Measurements from ENCODE around the gene PLD6. TPM values are rescaled to one million over a fixed set of nuclear protein-coding genes. Genes with fewer than 3 reads are reported as not detected.

The PLD6 gene
- total RNA-seq, 4 donors from 2014 or later = 4.2 to 7.0 (median 5.0) TPM

DNA sequence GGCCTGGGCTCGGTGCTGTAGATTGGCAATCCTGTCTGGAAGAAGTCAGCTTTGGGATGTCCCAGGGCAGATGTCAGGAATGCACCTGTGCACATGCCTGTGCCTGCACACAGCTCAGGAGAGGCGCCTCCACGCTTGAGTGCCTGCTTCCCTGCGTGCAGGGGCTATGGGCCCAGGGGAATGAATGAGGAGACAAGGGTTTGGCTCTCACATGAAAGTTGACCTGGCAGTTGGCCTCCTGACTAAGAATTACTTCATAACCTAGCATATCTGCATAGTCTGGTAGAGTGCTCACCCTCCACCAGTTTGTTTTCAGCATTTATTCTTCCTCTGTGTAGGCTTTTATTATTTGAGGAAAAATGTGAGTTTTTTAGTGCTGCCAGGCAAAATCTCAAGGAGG lies 50.0 kb downstream of the PLD6 start:
- DNase-seq (ENCODE audit: low spot score in 2 of 2) = peak in 1 of 2 donors; percentile 34
- WGBS, 2 donors = 21 to 41% methylated on average over 4 of the region's 4 CpGs
- intact Hi-C loops (cut with DNase I; ENCODE audit: low total_unique reads) = no loop called here
- no peak overlapping the region for H3K4me3 ChIP-seq (ENCODE audit: low read depth, poor library complexity, severe bottlenecking)
- TF ChIP-seq, protein P1, sequence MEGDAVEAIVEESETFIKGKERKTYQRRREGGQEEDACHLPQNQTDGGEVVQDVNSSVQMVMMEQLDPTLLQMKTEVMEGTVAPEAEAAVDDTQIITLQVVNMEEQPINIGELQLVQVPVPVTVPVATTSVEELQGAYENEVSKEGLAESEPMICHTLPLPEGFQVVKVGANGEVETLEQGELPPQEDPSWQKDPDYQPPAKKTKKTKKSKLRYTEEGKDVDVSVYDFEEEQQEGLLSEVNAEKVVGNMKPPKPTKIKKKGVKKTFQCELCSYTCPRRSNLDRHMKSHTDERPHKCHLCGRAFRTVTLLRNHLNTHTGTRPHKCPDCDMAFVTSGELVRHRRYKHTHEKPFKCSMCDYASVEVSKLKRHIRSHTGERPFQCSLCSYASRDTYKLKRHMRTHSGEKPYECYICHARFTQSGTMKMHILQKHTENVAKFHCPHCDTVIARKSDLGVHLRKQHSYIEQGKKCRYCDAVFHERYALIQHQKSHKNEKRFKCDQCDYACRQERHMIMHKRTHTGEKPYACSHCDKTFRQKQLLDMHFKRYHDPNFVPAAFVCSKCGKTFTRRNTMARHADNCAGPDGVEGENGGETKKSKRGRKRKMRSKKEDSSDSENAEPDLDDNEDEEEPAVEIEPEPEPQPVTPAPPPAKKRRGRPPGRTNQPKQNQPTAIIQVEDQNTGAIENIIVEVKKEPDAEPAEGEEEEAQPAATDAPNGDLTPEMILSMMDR (IDR thresholded peaks at IDR 0.05) = no peak
- TF ChIP-seq POLR2A (IDR thresholded peaks at IDR 0.05) = no peak

DNA sequence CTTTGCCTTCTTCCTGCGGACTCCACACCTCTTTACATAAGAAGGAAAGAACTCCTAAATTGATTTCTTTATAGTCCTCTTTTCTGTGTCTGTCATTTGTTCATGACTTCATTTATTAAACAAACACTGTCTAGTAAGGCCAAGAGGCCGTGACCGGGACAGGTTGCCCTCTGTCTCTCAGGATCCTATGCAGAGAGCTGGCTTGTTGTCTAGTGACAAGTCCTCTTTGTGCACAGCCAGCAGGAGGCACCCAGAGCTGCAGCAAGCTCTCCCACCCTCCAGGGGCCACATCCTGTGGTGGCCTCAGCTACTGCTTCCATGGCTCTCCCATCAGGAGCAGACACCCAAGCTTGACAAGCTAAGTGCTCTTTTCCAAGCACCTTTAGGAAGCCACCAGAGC lies 50.6 kb downstream of the PLD6 start:
- intact Hi-C loops (cut with DNase I; ENCODE audit: low total_unique reads) = no loop called here
- no peak overlapping the region for H3K4me3 ChIP-seq (ENCODE audit: low read depth, poor library complexity, severe bottlenecking)
- no peak for DNase-seq (ENCODE audit: low spot score in 2 of 2)
- TF ChIP-seq, protein P1 (IDR thresholded peaks at IDR 0.05) = no peak
- no peak for TF ChIP-seq POLR2A (IDR thresholded peaks at IDR 0.05)
- 87 to 98% methylated on average over 3 of the region's 3 CpGs for WGBS, 2 donors

DNA sequence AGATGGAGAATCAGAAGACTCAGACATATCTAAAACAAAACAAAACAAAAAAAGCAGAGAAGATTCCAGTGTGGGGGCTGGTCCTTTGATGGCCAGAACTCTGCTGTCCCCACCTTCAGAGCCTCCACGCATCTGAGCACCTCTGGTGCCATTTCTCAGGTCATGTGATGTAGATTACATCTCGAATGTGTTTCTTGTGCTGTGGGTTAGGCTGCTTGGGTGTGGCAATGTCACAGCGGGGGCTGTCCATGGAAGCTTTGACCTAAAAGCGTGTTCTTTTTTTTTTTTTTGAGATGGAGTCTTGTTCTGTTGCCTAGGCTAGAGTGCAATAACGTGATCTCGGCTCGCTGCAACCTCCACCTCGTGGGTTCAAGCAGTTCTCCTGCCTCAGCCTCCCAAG lies 51.2 kb downstream of the PLD6 start:
- no peak for DNase-seq (ENCODE audit: low spot score in 2 of 2)
- intact Hi-C loops (cut with DNase I; ENCODE audit: low total_unique reads) = no loop called here
- 82 to 87% methylated on average over 8 of the region's 8 CpGs for WGBS, 2 donors
- H3K4me3 ChIP-seq (ENCODE audit: low read depth, poor library complexity, severe bottlenecking) = no peak overlapping the region
- no peak for TF ChIP-seq POLR2A (IDR thresholded peaks at IDR 0.05)
- TF ChIP-seq, protein P1 (IDR thresholded peaks at IDR 0.05) = no peak

DNA sequence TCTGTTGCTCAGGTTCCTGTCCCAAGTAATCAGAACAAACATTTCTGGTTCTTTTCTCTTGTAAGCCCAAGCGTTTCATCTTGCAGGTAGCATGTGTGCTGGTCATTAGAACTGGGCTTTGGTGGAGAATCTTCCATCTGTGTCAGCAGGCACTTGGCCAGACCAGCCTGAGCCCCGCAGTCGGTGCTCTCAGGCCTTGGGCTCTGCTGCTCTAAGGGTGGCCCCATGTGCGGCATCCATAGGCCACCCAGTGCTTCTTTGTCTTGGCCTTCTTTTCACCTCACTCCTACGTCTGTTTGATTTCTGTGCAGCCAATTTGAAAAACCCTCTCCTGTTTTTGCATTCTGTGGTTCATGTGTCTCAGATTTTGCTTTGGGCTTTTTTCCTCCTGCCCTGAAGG lies 51.6 kb downstream of the PLD6 start:
- no peak for DNase-seq (ENCODE audit: low spot score in 2 of 2)
- 82 to 91% methylated on average over 5 of the region's 5 CpGs for WGBS, 2 donors
- intact Hi-C loops (cut with DNase I; ENCODE audit: low total_unique reads) = no loop called here
- H3K4me3 ChIP-seq (ENCODE audit: low read depth, poor library complexity, severe bottlenecking) = no peak overlapping the region
- TF ChIP-seq POLR2A (IDR thresholded peaks at IDR 0.05) = no peak
- TF ChIP-seq, protein P1 (IDR thresholded peaks at IDR 0.05) = no peak

DNA sequence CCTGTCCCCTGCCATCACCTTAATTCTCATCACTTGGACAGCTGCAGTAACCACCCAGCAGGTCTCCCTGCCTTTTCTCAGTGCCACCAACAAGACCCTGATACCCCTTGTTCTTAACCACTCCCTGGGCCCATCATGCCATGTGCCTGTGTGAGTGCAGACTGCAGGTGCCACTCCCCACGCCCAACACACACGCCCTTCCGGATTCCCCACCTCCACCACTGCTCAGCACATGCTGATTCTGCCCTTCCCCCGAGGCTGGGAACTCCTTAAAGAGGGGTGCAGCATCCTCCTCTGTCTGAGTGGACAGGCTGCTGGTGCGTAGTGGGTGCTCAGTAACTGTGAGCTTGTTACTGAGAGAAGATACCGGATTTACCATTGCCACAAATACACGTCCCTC lies 52.4 kb downstream of the PLD6 start:
- WGBS, 2 donors = 50 to 67% methylated on average over 7 of the region's 7 CpGs
- no peak for DNase-seq (ENCODE audit: low spot score in 2 of 2)
- intact Hi-C loops (cut with DNase I; ENCODE audit: low total_unique reads) = no loop called here
- no peak overlapping the region for H3K4me3 ChIP-seq (ENCODE audit: low read depth, poor library complexity, severe bottlenecking)
- TF ChIP-seq, protein P1 (IDR thresholded peaks at IDR 0.05) = no peak
- no peak for TF ChIP-seq POLR2A (IDR thresholded peaks at IDR 0.05)

DNA sequence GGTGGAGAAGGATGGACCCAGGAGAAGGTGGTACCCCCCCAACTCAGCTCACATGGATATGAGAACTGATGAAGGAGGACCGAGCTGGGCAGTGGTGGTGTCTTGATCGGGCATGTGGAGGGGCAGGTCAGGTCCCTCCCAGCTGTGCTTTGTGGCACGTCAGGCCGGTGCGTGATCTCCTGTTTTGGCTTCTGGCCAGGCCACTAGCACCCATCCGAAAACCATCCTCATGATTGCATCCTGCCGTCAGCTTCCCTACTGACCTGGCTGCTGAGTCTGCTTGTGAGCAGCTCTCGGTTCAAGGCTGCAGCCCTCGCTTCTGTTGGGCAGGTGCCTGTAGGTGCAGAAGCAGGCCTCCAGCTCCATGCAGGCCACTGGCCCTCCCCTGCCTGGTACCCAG lies 53.1 kb downstream of the PLD6 start:
- 71 to 75% methylated on average over 9 of the region's 9 CpGs for WGBS, 2 donors
- no peak overlapping the region for H3K4me3 ChIP-seq (ENCODE audit: low read depth, poor library complexity, severe bottlenecking)
- intact Hi-C loops (cut with DNase I; ENCODE audit: low total_unique reads) = no loop called here
- no peak for DNase-seq (ENCODE audit: low spot score in 2 of 2)
- TF ChIP-seq, protein P1 (IDR thresholded peaks at IDR 0.05) = no peak
- no peak for TF ChIP-seq POLR2A (IDR thresholded peaks at IDR 0.05)
